LNCaP clone FGC (cell line): Measurements from ENCODE around the gene WHAMM.

Source experiments
- DNase-seq: peaks from one replicate; pipeline ENCODE4 v3.0.0-alpha.2; 2011; ENCODE audit warnings: low read depth
- H3K4me3 ChIP-seq: 2 replicates; pipeline ENCODE4 v1.5.1; 2011; ENCODE audit warnings: mild to moderate bottlenecking, low read depth, low read length, control low read depth
- CTCF ChIP-seq: IDR thresholded peaks from 2 replicates; pipeline ENCODE4 v1.5.1; 2012; ENCODE audit warnings: mild to moderate bottlenecking; ENCODE audit not compliant: control insufficient read depth, insufficient read depth; ENCODE audit errors: extremely low read depth

WHAMM gene

GRCh38 chr15:82875411-82876003 lies 66.1 kb downstream of the WHAMM start:
- no peak overlapping the region for H3K4me3 ChIP-seq
- no peak for TF ChIP-seq CTCF
- no peak for DNase-seq

GRCh38 chr15:82877825-82878224 lies 68.4 kb downstream of the WHAMM start:
- DNase-seq = no peak
- H3K4me3 ChIP-seq = no peak overlapping the region
- no peak for TF ChIP-seq CTCF

- H3K4me3 ChIP-seq = no peak overlapping the region
- TF ChIP-seq CTCF = no peak
- DNase-seq = no peak
Measured at GRCh38 chr15:82878325-82878724, 68.9 kb downstream of the WHAMM start.

- H3K4me3 ChIP-seq = no peak overlapping the region
- no peak for DNase-seq
- TF ChIP-seq CTCF = no peak
Measured at GRCh38 chr15:82880704-82881103, 71.3 kb downstream of the WHAMM start.

GRCh38 chr15:82881747-82882146 lies 72.3 kb downstream of the WHAMM start:
- DNase-seq = no peak
- no peak for TF ChIP-seq CTCF
- H3K4me3 ChIP-seq = no peak overlapping the region

GRCh38 chr15:82882273-82882928 lies 73.0 kb downstream of the WHAMM start:
- no peak for TF ChIP-seq CTCF
- H3K4me3 ChIP-seq = no peak overlapping the region
- no peak for DNase-seq
